Panc1 (cell line): Measurements from ENCODE around the gene ATAD5. TPM values are rescaled to one million over a fixed set of nuclear protein-coding genes. Genes with fewer than 3 reads are reported as not detected.

Experiments
- ATAC-seq: fragments of 200-7000 bp; cut with Tn5 transposase; 2 replicates; pipeline ENCODE4 v1.9.1; 2020; ENCODE audit warnings: mild to moderate bottlenecking, moderate library complexity
- BruUV-seq: library from RNA; stranded (reverse); fragments of 400-500 nt; replicated peaks from 2 replicates; lab custom pipeline; 2021; lab: Mats Ljungman, UMichigan
- CTCF ChIA-PET: fragments of 300-600 bp; sonication (Branson Sonifier 250); formaldehyde crosslinking; loops from one replicate; lab custom pipeline; 2022; ENCODE audit warnings: antibody characterized with exemption; lab: Charles Lee
- POLR2A ChIA-PET: fragments of 300-600 bp; sonication (Branson Sonifier 250); formaldehyde crosslinking; loops from one replicate; lab custom pipeline; 2022; ENCODE audit warnings: antibody characterized with exemption; lab: Charles Lee
- DNase-seq: peaks from one replicate; pipeline ENCODE4 v3.0.0-alpha.2; 2010; ENCODE audit warnings: low read depth, low spot score
- H3K27ac ChIP-seq: 2 replicates; pipeline ENCODE4 v1.5.1; 2011; ENCODE audit warnings: mild to moderate bottlenecking, low read length, inconsistent platforms
- H3K27me3 ChIP-seq: fragments of 200-500 bp; sonication (Bioruptor generic); 2 replicates; pipeline ENCODE4 v1.6.0; 2014; ENCODE audit warnings: low read length, inconsistent platforms; ENCODE audit not compliant: control insufficient read depth, insufficient read depth
- H3K36me3 ChIP-seq: fragments of 200-500 bp; sonication (Bioruptor generic); 2 replicates; pipeline ENCODE4 v1.5.1; 2014; ENCODE audit warnings: inconsistent platforms, mild to moderate bottlenecking, low read length, moderate library complexity; ENCODE audit not compliant: control insufficient read depth, insufficient read depth
- H3K4me1 ChIP-seq: 2 replicates; pipeline ENCODE4 v1.5.1; 2011; ENCODE audit warnings: inconsistent platforms, mild to moderate bottlenecking, low read length, moderate library complexity; ENCODE audit not compliant: control insufficient read depth, insufficient read depth
- H3K4me3 ChIP-seq, 2 experiments: 2 replicates each; pipeline ENCODE4 v1.5.1; 2011 to 2012; ENCODE audit warnings: low read depth in 2 of 2, low read length in 2 of 2, mild to moderate bottlenecking in 2 of 2, inconsistent platforms in 1 of 2, moderate library complexity in 1 of 2
- H3K9me3 ChIP-seq: fragments of 200-500 bp; sonication (Bioruptor generic); 2 replicates; pipeline ENCODE4 v1.5.1; 2014; ENCODE audit warnings: low read depth, mild to moderate bottlenecking, inconsistent platforms, low read length, moderate library complexity; ENCODE audit not compliant: control insufficient read depth, insufficient read depth
- CTCF ChIP-seq: fragments of 450-650 bp; IDR thresholded peaks from 2 replicates; pipeline ENCODE4 v1.5.1; 2017; ENCODE audit warnings: mild to moderate bottlenecking
- POLR2AphosphoS5 ChIP-seq: IDR thresholded peaks from 2 replicates; pipeline ENCODE4 v1.6.1; 2012; ENCODE audit warnings: mild to moderate bottlenecking, low read depth, low read length, moderate library complexity
- REST ChIP-seq, 2 experiments: IDR thresholded peaks; 2 replicates each; pipeline ENCODE4 v1.6.1; 2011 to 2012; ENCODE audit warnings: low read depth in 2 of 2, control low read depth in 1 of 2, low read length in 1 of 2, mild to moderate bottlenecking in 1 of 2, moderate library complexity in 1 of 2; ENCODE audit not compliant: insufficient read depth in 1 of 2
- SIN3A ChIP-seq: IDR thresholded peaks from 2 replicates; pipeline ENCODE4 v1.6.1; 2012; ENCODE audit warnings: low read depth, mild to moderate bottlenecking, low read length, moderate library complexity, borderline replicate concordance; ENCODE audit not compliant: insufficient read depth
- TCF7L2 ChIP-seq: IDR thresholded peaks from 2 replicates; pipeline ENCODE4 v1.6.1; 2011; ENCODE audit warnings: mild to moderate bottlenecking, low read depth, low read length, inconsistent platforms
- in situ Hi-C: cut with HindIII; loops from 2 replicates; pipeline ENCODE4 v1.10.0; 2016; ENCODE audit warnings: low sequenced_read_pairs, low pct_unique_long_range_greater_than_20kb
- intact Hi-C: fragments of 100-400 bp; cut with micrococcal nuclease; formaldehyde crosslinking; loops from one replicate; pipeline ENCODE4 v1.10.0; 2022; ENCODE audit not compliant: unreplicated experiment
- total RNA-seq: library from RNA; stranded (reverse); gene quantifications from one replicate; pipeline ENCODE4 v1.2.1, GENCODE V29; 2021; ENCODE audit not compliant: unreplicated experiment

ATAD5 gene
- total RNA-seq, 1 experiment from 2014 or later, result 11.5 TPM

- POLR2A ChIA-PET, result no interaction called here
- CTCF ChIA-PET, result interaction anchor here (0.9 kb wide), 1 partner anchor 299 kb away, joined by 3 read pairs; no protein-coding TSS in a partner anchor
Observed at GRCh38 chr17:30917050-30917449, 85.3 kb downstream of the ATAD5 start.

GRCh38 chr17:30920282-30920681 is 88.5 kb downstream of the ATAD5 start:
- Histone ChIP-seq H3K4me3 (no peak overlapping the region), H3K27me3 (peaks cover 9% of the 10 kb centered on the region), H3K36me3 (no peaks in the 10 kb centered on the region), H3K27ac (no peak overlapping the region), H3K9me3 (no peaks in the 10 kb centered on the region), H3K4me1 (peaks cover 5% of the 10 kb centered on the region; the same call in 1 of the 2 replicates)
- no peak for TF ChIP-seq CTCF
- no peak for TF ChIP-seq SIN3A
- no peak for TF ChIP-seq POLR2AphosphoS5
- POLR2A ChIA-PET, result interaction anchor here (0.7 kb wide), 1 partner anchor 294 kb away, joined by 9 read pairs; no protein-coding TSS in a partner anchor
- no TSS peak for BruUV-seq
- CTCF ChIA-PET, result interaction anchor here (0.6 kb wide), 1 partner anchor 29 kb away, joined by 4 read pairs; no protein-coding TSS in a partner anchor
- in situ Hi-C loops, result no loop called here
- DNase-seq (no peak), ATAC-seq (peak; percentile 35; the same call in 1 of the 2 replicates)
- intact Hi-C loops, result no loop called here

More at GRCh38 chr17:30917050-30917449, 85.3 kb downstream of the ATAD5 start:
- H3K27me3 ChIP-seq, result peaks cover 7% of the 10 kb centered on the region
- H3K4me1 ChIP-seq, result peaks cover 5% of the 10 kb centered on the region; the same call in 1 of the 2 replicates
- H3K27ac ChIP-seq, result no peak overlapping the region
- BruUV-seq, result no TSS peak
- in situ Hi-C loops (no loop called here), intact Hi-C loops (no loop called here)
- TF ChIP-seq POLR2AphosphoS5, result no peak
- TF ChIP-seq REST (IDR thresholded peaks at IDR 0.05; ENCODE audit: insufficient read depth in 1 of 2, low read depth in 2 of 2, low read length in 1 of 2), result no peak
- TF ChIP-seq SIN3A, result no peak
- TF ChIP-seq CTCF, result no peak
- no peak for TF ChIP-seq TCF7L2
- no peaks in the 10 kb centered on the region for H3K36me3 ChIP-seq
- H3K9me3 ChIP-seq, result no peaks in the 10 kb centered on the region
- ATAC-seq, result no peak
- DNase-seq, result no peak
- H3K4me3 ChIP-seq, result no peak overlapping the region
